HepG2 (cell line): Measurements from ENCODE around the gene L3MBTL3. TPM values are rescaled to one million over a fixed set of nuclear protein-coding genes. Genes with fewer than 3 reads are reported as not detected.

ENCODE experiments used
- ATAC-seq: fragments of 200-7000 bp; cut with Tn5 transposase; 3 replicates; pipeline ENCODE4 v1.9.1; 2020; ENCODE audit warnings: mild to moderate bottlenecking, moderate library complexity
- BruUV-seq: library from RNA; stranded (reverse); fragments of 400-500 nt; replicated peaks from 2 replicates; lab custom pipeline; 2021; lab: Mats Ljungman, UMichigan
- CTCF ChIA-PET: fragments of 300-600 bp; formaldehyde crosslinking; extraction: SDS; loops from one replicate; lab custom pipeline; 2021; ENCODE audit warnings: low total read pairs, inconsistent platforms, low intra/inter-chr PET ratio; lab: Yijun Ruan, JAX
- POLR2A ChIA-PET: fragments of 350-600 bp; sonication (Branson Sonifier 250); formaldehyde crosslinking; loops from one replicate; lab custom pipeline; 2020; ENCODE audit warnings: antibody characterized with exemption, inconsistent platforms; lab: Yijun Ruan, JAX
- DNase-seq: peaks from one replicate; pipeline ENCODE4 v3.0.0-alpha.2; 2015; ENCODE audit warnings: low spot score
- FAIRE-seq: peaks from 3 replicates; lab custom pipeline; 2011; peaks lifted over from hg19 to GRCh38; lab: Jason Lieb, UNC
- H2AFZ ChIP-seq: one replicate; pipeline ENCODE4 v1.6.1; 2011; ENCODE audit warnings: low read length, inconsistent platforms
- H3K27ac ChIP-seq: fragments of 300-600 bp; 3 replicates; pipeline ENCODE4 v1.8.0; 2011; ENCODE audit warnings: mixed run types, mild to moderate bottlenecking, mixed read lengths, low read length, inconsistent platforms; ENCODE audit not compliant: insufficient read depth; ENCODE audit errors: extremely low read length
- H3K27me3 ChIP-seq, 2 experiments: fragments of 200-600 bp in 1 of 2; 2 replicates in 1 of 2; 3 replicates in 1 of 2; pipeline versions ENCODE4 v1.6.0 to v1.8.0; 2011; ENCODE audit warnings: low read length in 2 of 2, mild to moderate bottlenecking in 2 of 2, moderate library complexity in 2 of 2, inconsistent platforms in 1 of 2; ENCODE audit not compliant: insufficient read depth in 2 of 2, control insufficient read depth in 1 of 2
- H3K36me3 ChIP-seq, 2 experiments: fragments of 200-600 bp in 1 of 2; replicated peaks in 1 of 2; 2 replicates in 1 of 2; 3 replicates in 1 of 2; pipeline versions ENCODE4 v1.5.1 to v1.8.0; 2011; ENCODE audit warnings: low read length in 2 of 2, inconsistent platforms in 1 of 2; ENCODE audit not compliant: insufficient read depth in 2 of 2, control insufficient read depth in 1 of 2
- H3K4me1 ChIP-seq: 2 replicates; pipeline ENCODE4 v1.5.1; 2012; ENCODE audit warnings: low read length, inconsistent platforms; ENCODE audit not compliant: insufficient read depth
- H3K4me2 ChIP-seq: 2 replicates; pipeline ENCODE4 v1.6.0; 2011; ENCODE audit warnings: low read depth, low read length, inconsistent platforms
- H3K4me3 ChIP-seq, 3 experiments: fragments of 200-600 bp in 1 of 3; sonication (generic), shearing (Covaris generic) in 1 of 3; replicated peaks in 1 of 3; 2 replicates each; pipeline ENCODE4 v1.5.1; 2011 to 2016; ENCODE audit warnings: low read length in 3 of 3, inconsistent platforms in 2 of 3, low read depth in 2 of 3, mild to moderate bottlenecking in 2 of 3, control low read depth in 1 of 3, mixed read lengths in 1 of 3; ENCODE audit not compliant: insufficient read depth in 1 of 3
- H3K79me2 ChIP-seq: one replicate; pipeline ENCODE4 v1.6.1; 2011; ENCODE audit warnings: low read length, inconsistent platforms; ENCODE audit not compliant: insufficient read depth
- H3K9ac ChIP-seq: 2 replicates; pipeline ENCODE4 v1.6.0; 2011; ENCODE audit warnings: mild to moderate bottlenecking, low read depth, low read length, inconsistent platforms; ENCODE audit not compliant: insufficient read depth
- H3K9me3 ChIP-seq: 2 replicates; pipeline ENCODE4 v1.5.1; 2012; ENCODE audit warnings: mild to moderate bottlenecking, low read length
- H4K20me1 ChIP-seq: 2 replicates; pipeline ENCODE4 v1.6.0; 2011; ENCODE audit warnings: inconsistent platforms, mild to moderate bottlenecking, low read length, moderate library complexity; ENCODE audit not compliant: insufficient read depth
- MEIS2 ChIP-seq: sonication (generic); formaldehyde crosslinking; IDR thresholded peaks from 2 replicates; pipeline ENCODE4 v1.9.0; 2021; ENCODE audit warnings: mild to moderate bottlenecking, missing genetic modification reagents
- ZNF362 ChIP-seq: sonication (generic); formaldehyde crosslinking; IDR thresholded peaks from 2 replicates; pipeline ENCODE4 v1.4.0; 2020; ENCODE audit warnings: missing genetic modification reagents, mild to moderate bottlenecking, borderline replicate concordance
- ZNF883 ChIP-seq: sonication (generic); formaldehyde crosslinking; IDR thresholded peaks from 2 replicates; pipeline ENCODE4 v1.5.1; 2020; ENCODE audit warnings: mild to moderate bottlenecking, missing genetic modification reagents; ENCODE audit errors: not compliant biosample characterization
- in situ Hi-C: cut with HindIII; loops from 2 replicates; pipeline ENCODE4 v1.10.0; 2017; ENCODE audit warnings: low pct_unique_long_range_greater_than_20kb; ENCODE audit not compliant: extremely low pct_ligation_motif_present
- intact Hi-C: fragments of 100-400 bp; cut with micrococcal nuclease; formaldehyde crosslinking; loops from one replicate; pipeline ENCODE4 v1.10.0; 2022; ENCODE audit not compliant: unreplicated experiment
- polyA plus RNA-seq, 8 experiments: library from polyadenylated mRNA; depleted of rRNA in 3 of 8; stranded (reverse) in 7 of 8; unstranded in 1 of 8; fragments of >200 nt; fragmentation: Illumina TruSeq in 4 of 8; extraction: Trizol in 4 of 8; gene quantifications; 2 replicates each; pipeline versions ENCODE4 v1.2.1 to v1.2.3, GENCODE V29; 2011 to 2016; ENCODE audit warnings: low read depth in 4 of 8, missing spikeins in 1 of 8, mixed read lengths in 1 of 8; ENCODE audit not compliant: insufficient read depth in 1 of 8
- total RNA-seq, 5 experiments: library from RNA; depleted of rRNA; stranded (reverse); fragments of >200 nt; fragmentation: Illumina TruSeq; extraction: Trizol; gene quantifications; 2 replicates each; pipeline ENCODE4 v1.2.3, GENCODE V29; 2016; ENCODE audit warnings: low read depth in 1 of 5
- TF ChIP-seq, protein P1 (sequence below): sonication (generic); formaldehyde crosslinking; IDR thresholded peaks from 2 replicates; pipeline ENCODE4 v1.9.0; 2021; ENCODE audit warnings: missing genetic modification reagents, borderline replicate concordance
- TF ChIP-seq, protein P2 (sequence below): sonication (generic); formaldehyde crosslinking; IDR thresholded peaks from 2 replicates; pipeline ENCODE4 v1.5.1; 2020; ENCODE audit warnings: missing genetic modification reagents, mild to moderate bottlenecking, borderline replicate concordance

L3MBTL3 gene
- total and polyA plus RNA-seq, 2 of the 13 experiments (the other 11 are each of a cell fraction or from before 2014, with no cell fraction given) = 1.5 to 2.5 TPM

- TF ChIP-seq ZNF362 (CRISPR knock-in tag) = peak; percentile 40; the same call in 1 of the 2 replicates
Measured at GRCh38 chr6:130037207-130037811, 18.9 kb downstream of the L3MBTL3 start (continued).

DNA sequence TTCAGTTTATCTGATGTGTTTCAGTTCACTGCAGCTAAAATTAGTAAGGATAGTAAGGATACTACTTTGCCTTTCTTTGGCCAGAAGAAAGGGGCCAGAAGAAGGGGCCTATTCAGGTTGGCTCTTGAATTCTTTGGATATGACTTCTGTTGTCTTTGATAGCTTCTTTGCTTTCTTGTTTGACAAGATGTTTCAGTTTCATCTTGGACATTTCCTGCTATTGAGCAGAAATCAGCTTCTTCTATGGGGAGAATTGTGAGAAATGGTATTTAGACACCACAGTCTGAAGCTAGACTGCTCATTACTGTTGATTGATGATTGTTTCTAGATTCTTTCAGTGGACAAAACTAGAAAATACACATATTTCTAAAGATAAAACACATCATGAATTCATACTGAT lies 23.2 kb downstream of the L3MBTL3 start:
- BruUV-seq = no TSS peak

More for the DNA sequence above, 23.2 kb downstream of the L3MBTL3 start:
- ATAC-seq = no peak
- TF ChIP-seq MEIS2 (CRISPR knock-in tag) = no peak
- TF ChIP-seq, protein P1, sequence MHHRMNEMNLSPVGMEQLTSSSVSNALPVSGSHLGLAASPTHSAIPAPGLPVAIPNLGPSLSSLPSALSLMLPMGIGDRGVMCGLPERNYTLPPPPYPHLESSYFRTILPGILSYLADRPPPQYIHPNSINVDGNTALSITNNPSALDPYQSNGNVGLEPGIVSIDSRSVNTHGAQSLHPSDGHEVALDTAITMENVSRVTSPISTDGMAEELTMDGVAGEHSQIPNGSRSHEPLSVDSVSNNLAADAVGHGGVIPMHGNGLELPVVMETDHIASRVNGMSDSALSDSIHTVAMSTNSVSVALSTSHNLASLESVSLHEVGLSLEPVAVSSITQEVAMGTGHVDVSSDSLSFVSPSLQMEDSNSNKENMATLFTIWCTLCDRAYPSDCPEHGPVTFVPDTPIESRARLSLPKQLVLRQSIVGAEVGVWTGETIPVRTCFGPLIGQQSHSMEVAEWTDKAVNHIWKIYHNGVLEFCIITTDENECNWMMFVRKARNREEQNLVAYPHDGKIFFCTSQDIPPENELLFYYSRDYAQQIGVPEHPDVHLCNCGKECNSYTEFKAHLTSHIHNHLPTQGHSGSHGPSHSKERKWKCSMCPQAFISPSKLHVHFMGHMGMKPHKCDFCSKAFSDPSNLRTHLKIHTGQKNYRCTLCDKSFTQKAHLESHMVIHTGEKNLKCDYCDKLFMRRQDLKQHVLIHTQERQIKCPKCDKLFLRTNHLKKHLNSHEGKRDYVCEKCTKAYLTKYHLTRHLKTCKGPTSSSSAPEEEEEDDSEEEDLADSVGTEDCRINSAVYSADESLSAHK (CRISPR knock-in tag) = no peak
- no peak for TF ChIP-seq ZNF883 (CRISPR knock-in tag)
- TF ChIP-seq, protein P2, sequence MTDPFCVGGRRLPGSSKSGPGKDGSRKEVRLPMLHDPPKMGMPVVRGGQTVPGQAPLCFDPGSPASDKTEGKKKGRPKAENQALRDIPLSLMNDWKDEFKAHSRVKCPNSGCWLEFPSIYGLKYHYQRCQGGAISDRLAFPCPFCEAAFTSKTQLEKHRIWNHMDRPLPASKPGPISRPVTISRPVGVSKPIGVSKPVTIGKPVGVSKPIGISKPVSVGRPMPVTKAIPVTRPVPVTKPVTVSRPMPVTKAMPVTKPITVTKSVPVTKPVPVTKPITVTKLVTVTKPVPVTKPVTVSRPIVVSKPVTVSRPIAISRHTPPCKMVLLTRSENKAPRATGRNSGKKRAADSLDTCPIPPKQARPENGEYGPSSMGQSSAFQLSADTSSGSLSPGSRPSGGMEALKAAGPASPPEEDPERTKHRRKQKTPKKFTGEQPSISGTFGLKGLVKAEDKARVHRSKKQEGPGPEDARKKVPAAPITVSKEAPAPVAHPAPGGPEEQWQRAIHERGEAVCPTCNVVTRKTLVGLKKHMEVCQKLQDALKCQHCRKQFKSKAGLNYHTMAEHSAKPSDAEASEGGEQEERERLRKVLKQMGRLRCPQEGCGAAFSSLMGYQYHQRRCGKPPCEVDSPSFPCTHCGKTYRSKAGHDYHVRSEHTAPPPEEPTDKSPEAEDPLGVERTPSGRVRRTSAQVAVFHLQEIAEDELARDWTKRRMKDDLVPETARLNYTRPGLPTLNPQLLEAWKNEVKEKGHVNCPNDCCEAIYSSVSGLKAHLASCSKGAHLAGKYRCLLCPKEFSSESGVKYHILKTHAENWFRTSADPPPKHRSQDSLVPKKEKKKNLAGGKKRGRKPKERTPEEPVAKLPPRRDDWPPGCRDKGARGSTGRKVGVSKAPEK (CRISPR knock-in tag) = no peak
- H3K9ac ChIP-seq = no peak overlapping the region
- no peaks in the 10 kb centered on the region for H3K79me2 ChIP-seq
- no peak overlapping the region for H2AFZ ChIP-seq
- intact Hi-C loops = loop anchor here (10.0 kb wide), 1 partner anchor 243 kb away; no protein-coding TSS in a partner anchor
- peaks cover 9% of the 10 kb centered on the region for H3K4me1 ChIP-seq
- ChIA-PET CTCF (no interaction called here), POLR2A (no interaction called here)
- H3K27ac ChIP-seq = no peak overlapping the region
- H3K9me3 ChIP-seq = no peaks in the 10 kb centered on the region
- no peaks in the 10 kb centered on the region for H3K36me3 ChIP-seq
- H4K20me1 ChIP-seq = no peaks in the 10 kb centered on the region
- H3K4me3 ChIP-seq = no peak overlapping the region
- H3K4me2 ChIP-seq = no peak overlapping the region
- in situ Hi-C loops = no loop called here
- FAIRE-seq = no peak
- H3K27me3 ChIP-seq = no peaks in the 10 kb centered on the region
- no peak for DNase-seq
